NOMO-1 treated with DMSO at 0.1 percent for 48 hours (cell line): Measurements from ENCODE around the gene RPH3AL.
"Not testable (repeated sequence)": the region's sequence is repeated elsewhere in the genome, so short reads cannot be mapped to it uniquely, and the experiment has no call there.

ENCODE experiments used
- DNase-seq: peaks from one replicate; lab custom pipeline; 2025; ENCODE audit not compliant: unreplicated experiment; lab: John Stamatoyannopoulos, UW

RPH3AL gene

DNA sequence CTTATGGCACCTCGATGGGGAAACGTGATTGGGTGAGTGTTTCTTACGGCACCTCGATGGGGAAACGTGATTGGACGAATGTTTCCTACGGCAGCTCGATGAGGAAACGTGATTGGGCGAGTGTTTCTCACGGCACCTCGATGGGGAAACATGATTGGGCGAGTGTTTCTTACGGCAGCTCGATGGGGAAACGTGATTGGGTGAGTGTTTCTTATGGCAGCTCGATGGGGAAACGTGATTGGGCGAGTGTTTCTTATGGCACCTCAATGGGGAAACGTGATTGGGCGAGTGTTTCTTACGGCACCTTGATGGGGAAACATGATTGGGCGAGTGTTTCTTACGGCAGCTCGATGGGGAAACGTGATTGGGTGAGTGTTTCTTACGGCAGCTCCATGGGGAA is 146.1 kb downstream of the RPH3AL start:
- not testable (repeated sequence) for DNase-seq

DNA sequence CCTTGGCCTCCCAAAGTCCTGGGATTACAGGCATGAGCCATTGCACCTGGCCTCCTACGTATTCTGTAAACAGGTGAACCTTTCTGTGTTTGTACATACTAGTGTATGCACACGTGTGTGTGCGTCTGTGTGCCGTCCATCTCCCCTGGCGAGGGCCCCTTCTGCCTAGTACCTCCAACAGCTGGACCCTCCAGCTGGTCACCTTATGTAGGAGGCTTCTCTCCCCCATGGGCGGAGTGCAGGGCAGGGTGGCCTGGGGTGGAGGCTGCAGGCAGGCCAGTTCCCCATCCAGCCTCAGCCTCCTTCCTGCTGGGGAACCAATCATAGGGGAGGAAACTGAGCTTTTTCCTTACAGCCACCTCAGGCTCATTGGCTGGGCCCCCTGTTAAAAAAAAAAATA is 146.8 kb downstream of the RPH3AL start:
- DNase-seq: no peak

DNA sequence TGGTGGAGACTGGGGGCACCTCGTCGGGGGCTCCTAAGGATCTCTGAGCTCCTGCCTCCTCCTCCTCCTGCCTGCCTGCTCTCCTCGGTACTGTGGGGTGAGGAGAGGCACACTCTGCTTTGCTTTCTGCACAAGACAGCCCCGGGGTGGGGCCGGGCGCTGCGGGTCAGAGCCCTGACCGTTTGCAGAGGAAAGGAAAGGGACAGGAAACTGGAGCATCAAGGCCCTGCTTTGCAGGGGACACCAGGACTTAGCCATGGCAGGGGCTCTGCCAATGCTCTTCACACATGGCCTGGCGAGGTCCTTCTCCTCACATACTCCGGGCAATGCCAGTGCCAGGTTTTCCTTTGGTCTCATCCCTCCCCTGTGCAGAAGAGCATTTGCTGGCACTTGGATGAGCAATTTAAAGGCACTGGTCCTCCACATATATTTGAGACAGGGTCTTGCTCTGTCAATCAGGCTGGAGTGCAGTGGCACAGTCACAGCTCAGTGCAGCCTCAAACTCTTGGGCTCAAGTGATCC is 147.4 kb downstream of the RPH3AL start:
- DNase-seq: no peak

DNA sequence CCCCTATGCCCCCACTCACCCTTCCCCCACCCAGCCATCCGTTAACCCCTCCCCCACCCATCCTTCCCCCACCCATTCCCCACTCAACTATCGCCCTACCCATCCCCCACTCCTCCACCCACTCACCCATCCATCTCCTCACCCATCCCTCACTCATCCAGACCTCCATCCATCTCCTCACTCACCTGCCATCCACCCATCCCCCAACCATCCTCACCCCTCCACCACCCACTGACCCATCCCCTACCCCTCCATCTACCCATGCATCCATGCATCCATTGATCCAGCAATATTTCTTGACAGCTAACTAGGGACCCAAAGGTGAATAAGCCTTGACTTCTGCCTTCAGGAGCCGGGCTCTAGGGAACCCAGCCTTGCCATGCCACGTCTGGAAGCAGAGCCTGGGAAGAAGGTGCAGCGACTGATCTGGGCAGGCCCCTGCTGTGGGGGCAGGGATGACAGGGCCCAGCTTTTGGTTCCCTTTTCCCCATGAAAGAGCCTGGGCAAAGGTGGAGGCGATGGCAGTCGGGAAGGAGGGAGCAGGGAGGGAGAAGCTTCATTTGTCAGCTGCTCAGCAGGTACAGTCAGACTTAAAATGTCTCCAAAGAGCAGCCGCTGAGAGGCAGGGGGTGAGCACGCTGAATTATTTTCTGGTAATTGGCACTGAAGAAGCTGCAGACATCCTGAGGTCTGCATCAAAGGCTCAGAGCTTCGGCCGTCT is 148.0 kb downstream of the RPH3AL start:
- no peak for DNase-seq

GRCh38 chr17:202501-202951 is 150.1 kb downstream of the RPH3AL start:
- DNase-seq: no peak

DNA sequence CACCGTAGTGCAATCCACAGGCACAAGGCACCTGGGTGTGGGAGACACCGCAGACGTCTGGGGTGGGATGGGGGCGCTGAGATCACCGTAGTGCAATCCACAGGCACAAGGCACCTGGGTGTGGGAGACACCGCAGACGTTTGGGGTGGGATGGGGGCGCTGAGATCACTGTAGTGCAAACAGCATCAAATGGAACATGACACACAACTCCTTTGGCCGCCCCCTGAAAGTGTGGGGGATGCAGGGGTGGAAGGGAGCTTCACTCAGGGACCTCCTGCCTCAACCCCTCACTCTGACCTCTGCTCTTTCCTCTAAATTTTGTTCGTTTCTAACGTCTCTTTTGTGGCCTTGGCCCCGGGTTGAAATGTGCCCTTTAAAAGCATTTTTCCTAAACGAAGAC is 150.9 kb downstream of the RPH3AL start:
- DNase-seq: not testable (repeated sequence)

DNA sequence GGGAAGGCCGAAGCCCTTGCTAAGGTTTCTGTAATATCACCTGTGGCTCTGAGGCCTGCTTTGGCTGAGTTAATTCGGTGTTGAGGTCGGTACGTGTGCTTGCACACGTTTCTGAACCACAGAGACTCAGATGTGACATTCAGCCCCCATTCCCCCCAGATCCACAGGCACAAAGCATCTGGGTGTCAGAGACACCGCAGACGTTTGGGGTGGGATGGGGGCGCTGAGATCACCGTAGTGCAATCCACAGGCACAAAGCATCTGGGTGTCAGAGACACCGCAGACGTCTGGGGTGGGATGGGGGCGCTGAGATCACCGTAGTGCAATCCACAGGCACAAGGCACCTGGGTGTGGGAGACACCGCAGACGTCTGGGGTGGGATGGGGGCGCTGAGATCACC is 151.3 kb downstream of the RPH3AL start:
- DNase-seq: not testable (repeated sequence)

DNA sequence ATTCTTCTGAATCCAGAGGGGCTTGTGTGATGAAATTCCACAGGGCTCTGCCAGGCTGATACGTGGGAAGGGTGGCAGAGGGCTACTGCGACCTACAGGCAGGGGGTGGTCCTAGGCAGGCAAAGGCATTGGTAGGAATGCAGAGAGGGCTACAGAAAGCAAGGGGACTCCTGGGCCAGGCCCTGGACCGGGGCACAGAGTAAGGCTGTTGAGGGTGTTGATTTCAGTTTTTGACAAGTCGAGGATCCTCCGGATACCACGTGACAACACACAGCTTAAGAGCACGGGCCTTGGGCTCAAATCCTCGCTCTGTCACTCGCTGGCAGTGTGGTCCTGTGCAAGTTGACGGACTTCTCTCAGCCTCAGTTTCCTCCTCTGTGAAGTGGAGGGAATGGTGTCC is 152.0 kb downstream of the RPH3AL start:
- no peak for DNase-seq

- no peak for DNase-seq
Observed at GRCh38 chr17:199806-200545, 152.6 kb downstream of the RPH3AL start.

- DNase-seq: no peak
Observed at GRCh38 chr17:199191-199604, 153.4 kb downstream of the RPH3AL start.

DNA sequence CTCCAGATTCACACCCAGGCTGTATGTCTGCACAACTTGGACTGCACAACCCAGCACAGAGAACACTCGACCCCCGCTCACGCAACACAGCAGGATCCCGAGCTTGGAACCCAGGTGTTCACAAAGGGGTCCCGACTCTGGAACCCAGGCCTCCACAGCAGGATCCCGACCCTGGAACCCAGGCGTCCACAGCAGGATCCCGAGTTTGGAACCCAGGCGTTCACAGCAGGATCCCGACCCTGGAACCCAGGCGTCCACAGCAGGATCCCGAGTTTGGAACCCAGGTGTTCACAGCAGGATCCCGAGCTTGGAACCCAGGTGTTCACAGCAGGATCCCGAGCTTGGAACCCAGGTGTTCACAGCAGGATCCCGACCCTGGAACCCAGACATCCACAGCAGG is 154.4 kb downstream of the RPH3AL start:
- DNase-seq: not testable (repeated sequence)

GRCh38 chr17:197352-197751 is 155.3 kb downstream of the RPH3AL start:
- no peak for DNase-seq

- no peak for DNase-seq
Observed at GRCh38 chr17:194828-195602, 157.6 kb downstream of the RPH3AL start.

- no peak for DNase-seq
Observed at GRCh38 chr17:193841-194806, 158.5 kb downstream of the RPH3AL start.

- no peak for DNase-seq
Observed at GRCh38 chr17:193426-193810, 159.2 kb downstream of the RPH3AL start.

GRCh38 chr17:192666-193425 is 159.8 kb downstream of the RPH3AL start:
- DNase-seq: no peak

GRCh38 chr17:189444-189843 is 163.2 kb downstream of the RPH3AL start:
- DNase-seq: no peak

- DNase-seq: no peak
Observed at GRCh38 chr17:187130-187529, 165.5 kb downstream of the RPH3AL start.

DNA sequence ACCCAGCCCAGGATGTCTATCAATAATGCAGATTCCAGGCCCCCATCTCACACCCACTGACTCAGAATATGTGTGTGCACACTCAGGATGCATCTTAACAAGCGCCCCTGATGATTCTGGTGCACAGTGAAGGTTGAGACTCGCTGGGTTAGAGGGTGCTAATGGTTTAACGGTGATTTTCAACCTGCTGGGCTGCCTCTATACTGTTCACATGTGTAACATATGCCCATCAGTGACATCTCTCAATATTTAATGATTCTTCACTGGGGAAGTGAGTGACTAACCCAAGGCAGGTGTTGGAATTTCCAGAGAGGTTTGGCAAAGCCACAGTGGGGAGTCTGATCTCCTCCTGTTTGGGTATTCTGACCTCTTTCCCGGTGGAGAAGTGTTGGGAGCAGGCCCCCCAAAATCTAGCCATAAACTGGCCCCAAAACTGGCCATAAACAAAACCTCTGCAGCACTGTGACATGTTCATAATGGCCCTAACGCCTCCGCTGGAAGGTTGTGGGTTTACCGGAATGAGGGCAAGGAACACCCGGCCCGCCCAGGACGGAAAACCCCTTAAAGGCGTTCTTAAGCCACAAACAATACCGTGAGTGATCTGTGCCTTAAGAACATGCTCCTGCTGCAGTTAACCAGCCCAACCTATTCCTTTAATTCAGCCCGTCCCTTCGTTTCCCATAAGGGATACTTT is 167.0 kb downstream of the RPH3AL start:
- DNase-seq: no peak
